ENCODE data around the gene PPP2R5C.

Gene PPP2R5C

DNA sequence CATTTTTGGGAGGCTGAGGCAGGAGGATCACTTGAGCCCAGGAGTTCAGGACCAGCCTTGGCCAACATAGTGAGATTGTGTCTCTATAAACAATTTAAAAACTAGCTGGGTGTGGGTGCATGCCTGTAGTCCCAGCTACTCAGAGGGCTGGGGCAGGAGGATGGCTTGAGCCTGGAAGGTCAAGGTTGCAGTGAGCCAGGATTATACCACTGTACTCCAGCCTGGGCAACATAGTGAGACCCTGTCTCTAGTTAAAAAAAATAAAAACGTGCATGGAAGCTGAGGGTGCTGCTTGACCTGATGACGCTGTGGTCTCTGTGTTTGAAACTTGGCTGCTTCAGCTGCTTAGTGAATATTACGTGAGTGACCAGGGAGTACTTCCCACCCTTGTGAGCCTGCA is 89.7 kb downstream of the PPP2R5C start:
- TF ChIP-seq, protein P1, sequence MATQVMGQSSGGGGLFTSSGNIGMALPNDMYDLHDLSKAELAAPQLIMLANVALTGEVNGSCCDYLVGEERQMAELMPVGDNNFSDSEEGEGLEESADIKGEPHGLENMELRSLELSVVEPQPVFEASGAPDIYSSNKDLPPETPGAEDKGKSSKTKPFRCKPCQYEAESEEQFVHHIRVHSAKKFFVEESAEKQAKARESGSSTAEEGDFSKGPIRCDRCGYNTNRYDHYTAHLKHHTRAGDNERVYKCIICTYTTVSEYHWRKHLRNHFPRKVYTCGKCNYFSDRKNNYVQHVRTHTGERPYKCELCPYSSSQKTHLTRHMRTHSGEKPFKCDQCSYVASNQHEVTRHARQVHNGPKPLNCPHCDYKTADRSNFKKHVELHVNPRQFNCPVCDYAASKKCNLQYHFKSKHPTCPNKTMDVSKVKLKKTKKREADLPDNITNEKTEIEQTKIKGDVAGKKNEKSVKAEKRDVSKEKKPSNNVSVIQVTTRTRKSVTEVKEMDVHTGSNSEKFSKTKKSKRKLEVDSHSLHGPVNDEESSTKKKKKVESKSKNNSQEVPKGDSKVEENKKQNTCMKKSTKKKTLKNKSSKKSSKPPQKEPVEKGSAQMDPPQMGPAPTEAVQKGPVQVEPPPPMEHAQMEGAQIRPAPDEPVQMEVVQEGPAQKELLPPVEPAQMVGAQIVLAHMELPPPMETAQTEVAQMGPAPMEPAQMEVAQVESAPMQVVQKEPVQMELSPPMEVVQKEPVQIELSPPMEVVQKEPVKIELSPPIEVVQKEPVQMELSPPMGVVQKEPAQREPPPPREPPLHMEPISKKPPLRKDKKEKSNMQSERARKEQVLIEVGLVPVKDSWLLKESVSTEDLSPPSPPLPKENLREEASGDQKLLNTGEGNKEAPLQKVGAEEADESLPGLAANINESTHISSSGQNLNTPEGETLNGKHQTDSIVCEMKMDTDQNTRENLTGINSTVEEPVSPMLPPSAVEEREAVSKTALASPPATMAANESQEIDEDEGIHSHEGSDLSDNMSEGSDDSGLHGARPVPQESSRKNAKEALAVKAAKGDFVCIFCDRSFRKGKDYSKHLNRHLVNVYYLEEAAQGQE (IDR thresholded peaks at IDR 0.05; ENCODE audit: low read depth): no peak
- no peak for TF ChIP-seq FOXM1 (IDR thresholded peaks at IDR 0.05; ENCODE audit: borderline replicate concordance, low read depth)
- TF ChIP-seq RAD21 (IDR thresholded peaks at IDR 0.05; ENCODE audit: low read depth): no peak
- no peak for TF ChIP-seq EP300 (IDR thresholded peaks at IDR 0.05; ENCODE audit: borderline replicate concordance)
- TF ChIP-seq TEAD4 (IDR thresholded peaks at IDR 0.05): no peak

DNA sequence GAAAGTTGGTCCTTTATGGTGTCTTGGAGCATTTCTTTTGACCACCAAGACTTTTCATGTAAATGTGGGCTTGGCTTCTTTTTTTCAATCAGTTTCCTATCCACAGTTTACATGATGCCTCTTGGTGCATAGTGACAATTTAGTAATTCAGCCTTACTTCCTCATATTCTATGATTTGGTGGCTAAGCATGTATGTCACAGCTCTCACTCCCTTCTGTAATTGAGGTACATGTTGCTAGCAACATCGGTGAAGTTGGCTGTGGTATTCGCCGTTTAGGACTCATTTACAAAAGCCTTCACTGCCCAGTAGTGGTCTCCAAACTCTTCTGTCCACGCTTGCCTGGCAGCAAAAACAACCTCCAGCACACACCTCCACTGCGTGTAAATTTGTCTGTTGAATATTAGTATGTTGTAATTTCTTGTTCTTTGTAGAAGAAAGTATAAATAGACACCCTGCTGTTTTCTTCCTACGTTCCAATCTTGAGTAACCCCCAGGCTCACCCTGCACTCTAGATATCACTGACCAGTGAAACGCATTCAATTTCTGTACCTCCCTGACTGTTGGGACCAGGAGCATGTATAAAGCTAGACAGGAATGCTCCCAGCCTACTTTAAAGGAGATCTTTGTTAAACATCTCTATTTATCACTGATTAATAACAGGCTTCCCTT is 90.4 kb downstream of the PPP2R5C start:
- TF ChIP-seq, protein P2, sequence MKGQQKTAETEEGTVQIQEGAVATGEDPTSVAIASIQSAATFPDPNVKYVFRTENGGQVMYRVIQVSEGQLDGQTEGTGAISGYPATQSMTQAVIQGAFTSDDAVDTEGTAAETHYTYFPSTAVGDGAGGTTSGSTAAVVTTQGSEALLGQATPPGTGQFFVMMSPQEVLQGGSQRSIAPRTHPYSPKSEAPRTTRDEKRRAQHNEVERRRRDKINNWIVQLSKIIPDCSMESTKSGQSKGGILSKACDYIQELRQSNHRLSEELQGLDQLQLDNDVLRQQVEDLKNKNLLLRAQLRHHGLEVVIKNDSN (IDR thresholded peaks at IDR 0.05): no peak
- no peak for TF ChIP-seq CEBPB (IDR thresholded peaks at IDR 0.05)
- TF ChIP-seq ZBTB7A (IDR thresholded peaks at IDR 0.05; ENCODE audit: low read depth): no peak
- TF ChIP-seq TAF1 (IDR thresholded peaks at IDR 0.05; ENCODE audit: low read depth): no peak
- TF ChIP-seq NFIC (IDR thresholded peaks at IDR 0.05): no peak
- no peak for TF ChIP-seq TCF12 (IDR thresholded peaks at IDR 0.05; ENCODE audit: low read depth)
- TF ChIP-seq, protein P3, sequence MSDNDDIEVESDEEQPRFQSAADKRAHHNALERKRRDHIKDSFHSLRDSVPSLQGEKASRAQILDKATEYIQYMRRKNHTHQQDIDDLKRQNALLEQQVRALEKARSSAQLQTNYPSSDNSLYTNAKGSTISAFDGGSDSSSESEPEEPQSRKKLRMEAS (IDR thresholded peaks at IDR 0.05): no peak

DNA sequence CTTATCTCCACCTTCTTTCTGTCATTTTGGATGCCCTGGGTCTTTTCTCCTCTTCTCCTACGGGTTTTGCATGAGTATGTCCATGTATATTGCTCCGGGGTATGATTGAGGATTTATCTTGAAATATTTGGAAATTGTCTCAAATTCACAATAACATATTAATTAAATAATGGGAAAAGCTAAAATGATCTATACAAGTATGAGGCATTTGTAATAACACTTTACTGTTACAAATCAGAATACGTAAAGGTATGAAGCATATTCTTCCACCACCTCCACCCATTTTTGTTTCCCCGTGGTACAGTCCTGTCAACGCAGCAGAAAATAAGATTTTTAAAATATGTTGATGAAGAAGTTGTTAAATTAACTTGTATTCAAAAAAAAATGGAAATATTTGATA is 91.3 kb downstream of the PPP2R5C start:
- no peak for TF ChIP-seq TEAD4 (IDR thresholded peaks at IDR 0.05)
- TF ChIP-seq RAD21 (IDR thresholded peaks at IDR 0.05; ENCODE audit: low read depth): no peak
- TF ChIP-seq EGR1 (IDR thresholded peaks at IDR 0.05): no peak
- TF ChIP-seq, protein P1 (IDR thresholded peaks at IDR 0.05; ENCODE audit: low read depth): no peak
- TF ChIP-seq, protein P3 (IDR thresholded peaks at IDR 0.05): no peak
- TF ChIP-seq YY1 (IDR thresholded peaks at IDR 0.05; ENCODE audit: low read depth): no peak
- TF ChIP-seq CREB1 (IDR thresholded peaks at IDR 0.05; ENCODE audit: low read depth): no peak
- TF ChIP-seq EP300 (IDR thresholded peaks at IDR 0.05; ENCODE audit: borderline replicate concordance): no peak
- no peak for TF ChIP-seq FOXM1 (IDR thresholded peaks at IDR 0.05; ENCODE audit: borderline replicate concordance, low read depth)
- TF ChIP-seq ZBTB7A (IDR thresholded peaks at IDR 0.05; ENCODE audit: low read depth): no peak
- no peak for TF ChIP-seq TAF1 (IDR thresholded peaks at IDR 0.05; ENCODE audit: low read depth)
- TF ChIP-seq NFIC (IDR thresholded peaks at IDR 0.05): no peak
- no peak for TF ChIP-seq TCF12 (IDR thresholded peaks at IDR 0.05; ENCODE audit: low read depth)
- TF ChIP-seq, protein P2 (IDR thresholded peaks at IDR 0.05): no peak

DNA sequence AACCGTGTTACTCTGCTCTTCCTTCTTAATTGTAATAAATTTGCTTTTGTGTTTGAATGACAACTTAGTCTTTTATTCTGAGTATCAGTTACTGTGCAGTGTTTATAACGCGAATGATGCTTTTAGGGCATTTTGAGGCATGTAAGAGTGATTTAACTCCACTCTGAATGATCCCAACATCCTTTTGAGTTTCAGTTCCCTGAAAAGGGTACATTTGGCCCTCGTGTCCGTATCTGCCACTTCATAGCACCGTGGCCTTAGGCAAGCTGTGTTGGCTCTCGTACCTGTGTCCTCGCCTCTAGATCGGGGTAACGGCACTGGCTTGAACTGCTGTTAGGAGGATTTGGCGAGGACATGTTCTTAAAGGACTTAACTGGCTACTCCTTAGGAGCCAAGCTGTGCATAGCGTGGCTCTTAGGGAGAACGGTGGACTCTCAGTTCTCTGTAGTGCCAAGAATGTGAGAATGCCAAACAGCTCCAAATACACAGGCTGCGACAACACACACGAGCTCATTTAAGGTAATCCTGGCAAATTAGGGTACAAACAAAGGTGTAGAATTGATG is 92.0 kb downstream of the PPP2R5C start:
- TF ChIP-seq EP300 (IDR thresholded peaks at IDR 0.05; ENCODE audit: borderline replicate concordance) (no peak), TAF1 (IDR thresholded peaks at IDR 0.05; ENCODE audit: low read depth) (no peak), CREB1 (IDR thresholded peaks at IDR 0.05; ENCODE audit: low read depth) (no peak), ZBTB7A (IDR thresholded peaks at IDR 0.05; ENCODE audit: low read depth) (no peak), YY1 (IDR thresholded peaks at IDR 0.05; ENCODE audit: low read depth) (no peak), TCF12 (IDR thresholded peaks at IDR 0.05; ENCODE audit: low read depth) (no peak), RAD21 (IDR thresholded peaks at IDR 0.05; ENCODE audit: low read depth) (no peak), TEAD4 (IDR thresholded peaks at IDR 0.05) (no peak), CEBPB (IDR thresholded peaks at IDR 0.05) (no peak), NFIC (IDR thresholded peaks at IDR 0.05) (no peak), EGR1 (IDR thresholded peaks at IDR 0.05) (no peak)
- TF ChIP-seq, protein P2 (IDR thresholded peaks at IDR 0.05): no peak
- TF ChIP-seq, protein P3 (IDR thresholded peaks at IDR 0.05): no peak
- TF ChIP-seq, protein P1 (IDR thresholded peaks at IDR 0.05; ENCODE audit: low read depth): no peak
